HUES48 (cell line): ENCODE data around the gene CTNS.

Source experiments
- H3K27ac ChIP-seq: one replicate; pipeline ENCODE4 v1.7.0; 2013; ENCODE audit warnings: low read depth, low read length, inconsistent platforms
- H3K27me3 ChIP-seq: 2 replicates; pipeline ENCODE4 v1.6.1; 2013; ENCODE audit warnings: mild to moderate bottlenecking, low read length; ENCODE audit not compliant: control insufficient read depth, insufficient read depth
- H3K36me3 ChIP-seq: 2 replicates; pipeline ENCODE4 v1.6.1; 2013; ENCODE audit warnings: low read length; ENCODE audit not compliant: control insufficient read depth, insufficient read depth
- H3K4me1 ChIP-seq: 2 replicates; pipeline ENCODE4 v1.6.1; 2013; ENCODE audit warnings: mild to moderate bottlenecking, low read length; ENCODE audit not compliant: control insufficient read depth, insufficient read depth
- H3K4me3 ChIP-seq: 2 replicates; pipeline ENCODE4 v1.5.1; 2013; ENCODE audit warnings: mild to moderate bottlenecking, low read depth, low read length
- H3K9ac ChIP-seq: 2 replicates; pipeline ENCODE4 v1.6.1; 2013; ENCODE audit warnings: mild to moderate bottlenecking, low read depth, low read length, moderate library complexity
- H3K9me3 ChIP-seq: 2 replicates; pipeline ENCODE4 v1.6.1; 2013; ENCODE audit warnings: low read length; ENCODE audit not compliant: control insufficient read depth, insufficient read depth

CTNS gene

DNA sequence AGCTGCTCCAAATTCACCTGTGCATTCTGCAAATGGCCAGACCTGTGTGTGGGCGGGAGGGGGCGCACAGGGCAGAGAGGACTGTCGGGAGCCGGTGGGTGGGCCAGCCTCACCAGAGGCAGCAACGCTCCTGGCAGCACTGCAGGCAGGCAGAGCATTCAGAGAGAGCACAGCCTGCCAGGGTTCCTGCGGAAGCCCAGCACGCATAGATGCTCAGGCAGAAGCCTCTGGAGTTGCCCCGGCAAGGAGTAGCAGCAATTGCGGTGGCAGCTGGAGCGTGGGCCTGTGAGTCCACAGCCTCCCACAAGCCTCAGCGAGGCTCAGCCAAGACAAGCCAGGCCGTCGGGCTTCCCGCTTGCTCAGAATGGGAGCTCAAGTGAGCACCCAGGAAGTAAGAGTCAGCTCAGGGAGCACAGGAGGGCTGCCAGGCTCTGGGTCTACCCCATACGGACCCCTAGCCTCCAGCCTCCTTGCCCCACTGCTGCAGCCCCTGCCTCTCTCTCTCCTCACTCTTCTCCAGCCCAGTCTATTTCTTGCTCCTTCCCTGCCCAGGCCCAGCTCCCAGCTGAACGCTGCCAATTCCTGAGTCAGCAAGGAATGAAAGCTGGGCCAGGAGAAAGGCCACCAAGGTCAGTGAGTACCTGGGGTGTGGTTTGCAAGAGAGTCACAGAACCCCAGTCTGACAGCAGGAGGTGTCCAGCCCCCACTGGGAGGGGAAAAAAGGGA lies 41.7 kb downstream of the CTNS start:
- Histone ChIP-seq H3K27ac (no peak overlapping the region), H3K4me1 (peaks cover 5% of the 10 kb centered on the region; the same call in 1 of the 2 replicates), H3K9ac (no peak overlapping the region), H3K4me3 (no peak overlapping the region), H3K9me3 (no peaks in the 10 kb centered on the region), H3K27me3 (no peaks in the 10 kb centered on the region), H3K36me3 (no peaks in the 10 kb centered on the region)

GRCh38 chr17:3678821-3679530 lies 42.4 kb downstream of the CTNS start:
- Histone ChIP-seq H3K36me3 (no peaks in the 10 kb centered on the region), H3K9ac (no peak overlapping the region), H3K9me3 (no peaks in the 10 kb centered on the region)

GRCh38 chr17:3679531-3680126 lies 43.1 kb downstream of the CTNS start:
- Histone ChIP-seq H3K27me3 (no peaks in the 10 kb centered on the region), H3K9me3 (no peaks in the 10 kb centered on the region), H3K27ac (no peak overlapping the region), H3K36me3 (no peaks in the 10 kb centered on the region), H3K9ac (no peak overlapping the region), H3K4me1 (peaks cover 5% of the 10 kb centered on the region; the same call in 1 of the 2 replicates), H3K4me3 (no peak overlapping the region)

More at GRCh38 chr17:3678821-3679530, 42.4 kb downstream of the CTNS start:
- peaks cover 5% of the 10 kb centered on the region; the same call in 1 of the 2 replicates for H3K4me1 ChIP-seq
- H3K4me3 ChIP-seq: no peak overlapping the region
- no peaks in the 10 kb centered on the region for H3K27me3 ChIP-seq
- no peak overlapping the region for H3K27ac ChIP-seq

DNA sequence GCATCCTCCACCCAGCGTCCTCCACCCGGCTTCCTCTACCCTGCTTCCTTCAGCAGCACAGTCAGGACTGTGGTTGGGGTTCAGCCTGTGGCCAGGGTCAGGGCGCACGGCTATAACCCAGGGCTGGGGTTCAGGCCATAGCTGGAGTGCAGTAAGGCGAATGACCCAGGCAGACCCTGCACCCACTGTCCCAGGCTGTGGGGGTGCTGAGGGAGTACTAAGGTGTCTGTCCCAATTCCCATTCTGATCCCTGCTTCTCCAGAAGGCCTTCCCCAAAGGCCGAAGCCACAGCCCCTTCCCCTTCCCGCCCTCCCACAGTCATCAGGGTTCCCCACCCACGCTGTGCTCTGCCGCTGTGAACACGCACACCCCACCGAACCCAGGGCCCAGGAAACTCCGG lies 44.5 kb downstream of the CTNS start:
- H3K4me3 ChIP-seq: no peak overlapping the region
- no peaks in the 10 kb centered on the region for H3K36me3 ChIP-seq
- H3K4me1 ChIP-seq: peaks cover 5% of the 10 kb centered on the region; the same call in 1 of the 2 replicates
- no peak overlapping the region for H3K9ac ChIP-seq
- no peak overlapping the region for H3K27ac ChIP-seq
- H3K9me3 ChIP-seq: no peaks in the 10 kb centered on the region
- no peaks in the 10 kb centered on the region for H3K27me3 ChIP-seq

DNA sequence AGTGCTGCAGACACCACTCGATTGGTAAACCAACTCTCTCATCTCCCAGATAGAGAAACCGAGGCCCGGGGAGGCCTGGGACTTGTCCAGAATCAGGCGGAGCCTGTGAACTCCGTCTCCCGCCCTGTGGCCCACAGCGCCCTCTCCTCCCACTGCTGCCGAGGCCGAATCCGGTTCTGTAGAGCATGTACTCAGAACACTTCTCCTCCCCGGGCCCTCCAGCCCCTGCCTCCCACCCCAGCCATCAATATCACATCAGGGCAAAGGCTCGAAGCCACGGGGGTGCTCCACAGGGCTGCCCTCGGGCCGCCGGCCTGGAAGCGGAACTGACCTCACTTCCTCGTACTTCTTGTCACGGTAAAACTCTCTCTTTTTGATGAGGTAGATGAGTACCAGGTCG lies 45.0 kb downstream of the CTNS start:
- no peak overlapping the region for H3K27ac ChIP-seq
- H3K4me1 ChIP-seq: peaks cover 5% of the 10 kb centered on the region; the same call in 1 of the 2 replicates
- no peaks in the 10 kb centered on the region for H3K9me3 ChIP-seq
- no peak overlapping the region for H3K4me3 ChIP-seq
- H3K36me3 ChIP-seq: no peaks in the 10 kb centered on the region
- no peak overlapping the region for H3K9ac ChIP-seq
- no peaks in the 10 kb centered on the region for H3K27me3 ChIP-seq

- Histone ChIP-seq H3K4me1 (peaks cover 5% of the 10 kb centered on the region; the same call in 1 of the 2 replicates), H3K27me3 (no peaks in the 10 kb centered on the region), H3K9ac (no peak overlapping the region), H3K9me3 (no peaks in the 10 kb centered on the region), H3K4me3 (no peak overlapping the region), H3K36me3 (no peaks in the 10 kb centered on the region), H3K27ac (no peak overlapping the region)
Measured at GRCh38 chr17:3682033-3682432, 45.5 kb downstream of the CTNS start.

GRCh38 chr17:3683054-3683511 lies 46.5 kb downstream of the CTNS start:
- Histone ChIP-seq H3K9me3 (no peaks in the 10 kb centered on the region), H3K27me3 (no peaks in the 10 kb centered on the region), H3K36me3 (no peaks in the 10 kb centered on the region), H3K4me1 (0 out of 2 replicates have a peak, but pooled peaks cover 5% of the 10 kb centered on the region), H3K9ac (no peak overlapping the region), H3K4me3 (no peak overlapping the region), H3K27ac (no peak overlapping the region)

DNA sequence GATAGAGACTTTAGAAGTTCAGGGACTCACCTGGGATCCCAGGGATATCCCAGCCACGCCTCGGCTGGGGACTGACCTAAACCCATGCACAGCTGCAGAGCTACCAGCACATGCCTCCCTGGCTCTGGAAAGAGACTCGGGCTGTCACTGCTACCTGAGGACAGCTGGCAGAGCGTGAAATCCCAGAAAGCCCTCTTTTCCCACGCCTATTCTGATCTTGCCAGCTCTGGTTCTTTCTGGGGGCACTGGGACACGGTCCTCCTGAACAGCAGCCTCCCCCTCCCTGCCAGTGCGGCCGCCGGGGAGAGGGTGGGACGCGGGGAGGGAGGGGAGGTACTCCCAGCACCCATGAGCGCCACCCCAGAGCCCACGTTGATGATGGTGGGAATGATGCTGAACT lies 48.6 kb downstream of the CTNS start:
- no peak overlapping the region for H3K9ac ChIP-seq
- H3K27me3 ChIP-seq: no peaks in the 10 kb centered on the region
- H3K4me1 ChIP-seq: no peaks in the 10 kb centered on the region
- no peaks in the 10 kb centered on the region for H3K9me3 ChIP-seq
- no peaks in the 10 kb centered on the region for H3K36me3 ChIP-seq
- no peak overlapping the region for H3K4me3 ChIP-seq
- H3K27ac ChIP-seq: no peak overlapping the region

- Histone ChIP-seq H3K9me3 (no peaks in the 10 kb centered on the region), H3K9ac (no peak overlapping the region), H3K27me3 (no peaks in the 10 kb centered on the region), H3K4me1 (no peaks in the 10 kb centered on the region), H3K36me3 (no peaks in the 10 kb centered on the region), H3K27ac (peak overlapping the region; percentile 18), H3K4me3 (no peak overlapping the region)
Measured at GRCh38 chr17:3688027-3688553, 51.5 kb downstream of the CTNS start.

DNA sequence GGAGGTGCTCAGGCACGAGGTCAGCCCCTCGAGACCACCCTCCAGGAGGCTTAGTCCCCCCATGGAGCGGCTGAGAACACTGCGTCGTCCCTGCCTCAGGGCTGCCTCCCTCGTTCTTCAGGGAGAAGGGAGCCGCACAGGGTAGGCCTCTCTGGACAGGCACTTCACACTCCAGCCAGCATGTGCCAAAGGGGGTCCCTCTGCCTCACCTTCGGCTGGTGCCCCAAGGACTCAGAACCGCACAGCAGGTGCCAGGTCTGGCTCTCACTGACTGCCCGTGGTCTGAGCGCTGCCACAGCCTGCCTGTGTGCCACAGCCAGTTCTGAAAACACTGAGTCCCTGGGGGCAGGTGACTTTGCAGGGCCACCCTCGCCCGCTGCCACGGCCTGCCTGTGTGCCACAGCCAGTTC lies 52.3 kb downstream of the CTNS start:
- H3K4me1 ChIP-seq: no peaks in the 10 kb centered on the region
- H3K4me3 ChIP-seq: no peak overlapping the region
- H3K9ac ChIP-seq: no peak overlapping the region
- no peaks in the 10 kb centered on the region for H3K27me3 ChIP-seq
- H3K9me3 ChIP-seq: no peaks in the 10 kb centered on the region
- H3K27ac ChIP-seq: no peak overlapping the region
- no peaks in the 10 kb centered on the region for H3K36me3 ChIP-seq
